Glutamatergic neuron (in vitro differentiated cells): ENCODE results near the gene STAP2. TPM values are rescaled to one million over a fixed set of nuclear protein-coding genes. Genes with fewer than 3 reads are reported as not detected.

Experiments
- DNase-seq: peaks from one replicate; pipeline ENCODE4 v3.0.0; 2022
- H3K27ac Mint-ChIP-seq: one replicate; pipeline ENCODE4 v1.8.0; 2020; ENCODE audit warnings: mild to moderate bottlenecking, mixed read lengths, inconsistent platforms; ENCODE audit not compliant: unreplicated experiment
- H3K27me3 Mint-ChIP-seq: one replicate; pipeline ENCODE4 v1.8.0; 2020; ENCODE audit warnings: mild to moderate bottlenecking, moderate library complexity, mixed read lengths, inconsistent platforms; ENCODE audit not compliant: unreplicated experiment
- H3K36me3 Mint-ChIP-seq: one replicate; pipeline ENCODE4 v1.8.0; 2020; ENCODE audit warnings: mild to moderate bottlenecking, mixed read lengths, inconsistent platforms; ENCODE audit not compliant: unreplicated experiment
- H3K4me1 Mint-ChIP-seq: one replicate; pipeline ENCODE4 v1.8.0; 2020; ENCODE audit warnings: mild to moderate bottlenecking, low read depth, mixed read lengths, inconsistent platforms; ENCODE audit not compliant: unreplicated experiment
- H3K4me3 Mint-ChIP-seq: one replicate; pipeline ENCODE4 v1.8.0; 2020; ENCODE audit warnings: mild to moderate bottlenecking, mixed read lengths, inconsistent platforms; ENCODE audit not compliant: unreplicated experiment
- H3K9me3 Mint-ChIP-seq: one replicate; pipeline ENCODE4 v1.8.0; 2020; ENCODE audit warnings: mild to moderate bottlenecking, moderate library complexity, mixed read lengths, inconsistent platforms; ENCODE audit not compliant: unreplicated experiment
- CTCF ChIP-seq: fragments of 200-600 bp; sonication (generic); IDR thresholded peaks from one replicate; pipeline ENCODE4 v1.5.0; 2021; ENCODE audit not compliant: partially characterized antibody, unreplicated experiment
- total RNA-seq: library from RNA; stranded (reverse); fragmentation: NEBNext Ultra II Directional; extraction: Animal tissue kit (Norgen Biotek cat#: 25700); gene quantifications from one replicate; pipeline ENCODE4 v1.2.1, GENCODE V29; 2021; ENCODE audit not compliant: unreplicated experiment

Gene STAP2
- total RNA-seq, 1 donor from 2014 or later, result 18.1 TPM

GRCh38 chr19:4373013-4373367, 34.4 kb upstream of the STAP2 start:
- no peak for DNase-seq
- peaks cover 30% of the 10 kb centered on the region for H3K4me1 Mint-ChIP-seq
- peaks cover 21% of the 10 kb centered on the region for H3K27me3 Mint-ChIP-seq
- no peak for TF ChIP-seq CTCF
- H3K36me3 Mint-ChIP-seq, result no peaks in the 10 kb centered on the region
- H3K4me3 Mint-ChIP-seq, result no peak overlapping the region
- peaks cover 5% of the 10 kb centered on the region for H3K9me3 Mint-ChIP-seq
- no peak overlapping the region for H3K27ac Mint-ChIP-seq

- peaks cover 8% of the 10 kb centered on the region for H3K9me3 Mint-ChIP-seq
- no peak for DNase-seq
- no peak overlapping the region for H3K4me3 Mint-ChIP-seq
- H3K36me3 Mint-ChIP-seq, result no peaks in the 10 kb centered on the region
- H3K27me3 Mint-ChIP-seq, result peaks cover 23% of the 10 kb centered on the region
- TF ChIP-seq CTCF, result no peak
- no peak overlapping the region for H3K27ac Mint-ChIP-seq
- H3K4me1 Mint-ChIP-seq, result peaks cover 35% of the 10 kb centered on the region
These were observed 33.8 kb upstream of the STAP2 start for GRCh38 chr19:4372165-4373012.

- DNase-seq, result no peak
- H3K27me3 Mint-ChIP-seq, result peaks cover 26% of the 10 kb centered on the region
- TF ChIP-seq CTCF, result no peak
- no peak overlapping the region for H3K4me3 Mint-ChIP-seq
- H3K9me3 Mint-ChIP-seq, result peaks cover 10% of the 10 kb centered on the region
- no peak overlapping the region for H3K27ac Mint-ChIP-seq
- no peaks in the 10 kb centered on the region for H3K36me3 Mint-ChIP-seq
- peaks cover 31% of the 10 kb centered on the region for H3K4me1 Mint-ChIP-seq
These were observed 32.9 kb upstream of the STAP2 start for GRCh38 chr19:4371247-4372164.

- Mint-ChIP-seq H3K27ac (no peak overlapping the region), H3K4me1 (peaks cover 22% of the 10 kb centered on the region), H3K4me3 (no peak overlapping the region), H3K9me3 (peaks cover 13% of the 10 kb centered on the region), H3K27me3 (peaks cover 30% of the 10 kb centered on the region), H3K36me3 (no peaks in the 10 kb centered on the region)
- DNase-seq, result no peak
- TF ChIP-seq CTCF, result no peak
These were observed 31.9 kb upstream of the STAP2 start for GRCh38 chr19:4370418-4371041.
